Suppressor macrophage treated with lipopolysaccharide for 4 hours (primary cell): Measurements from ENCODE around the gene PC.

ENCODE experiments used
- DNase-seq: peaks from one replicate; pipeline ENCODE4 v3.0.0-alpha.2; 2020

PC gene

DNA sequence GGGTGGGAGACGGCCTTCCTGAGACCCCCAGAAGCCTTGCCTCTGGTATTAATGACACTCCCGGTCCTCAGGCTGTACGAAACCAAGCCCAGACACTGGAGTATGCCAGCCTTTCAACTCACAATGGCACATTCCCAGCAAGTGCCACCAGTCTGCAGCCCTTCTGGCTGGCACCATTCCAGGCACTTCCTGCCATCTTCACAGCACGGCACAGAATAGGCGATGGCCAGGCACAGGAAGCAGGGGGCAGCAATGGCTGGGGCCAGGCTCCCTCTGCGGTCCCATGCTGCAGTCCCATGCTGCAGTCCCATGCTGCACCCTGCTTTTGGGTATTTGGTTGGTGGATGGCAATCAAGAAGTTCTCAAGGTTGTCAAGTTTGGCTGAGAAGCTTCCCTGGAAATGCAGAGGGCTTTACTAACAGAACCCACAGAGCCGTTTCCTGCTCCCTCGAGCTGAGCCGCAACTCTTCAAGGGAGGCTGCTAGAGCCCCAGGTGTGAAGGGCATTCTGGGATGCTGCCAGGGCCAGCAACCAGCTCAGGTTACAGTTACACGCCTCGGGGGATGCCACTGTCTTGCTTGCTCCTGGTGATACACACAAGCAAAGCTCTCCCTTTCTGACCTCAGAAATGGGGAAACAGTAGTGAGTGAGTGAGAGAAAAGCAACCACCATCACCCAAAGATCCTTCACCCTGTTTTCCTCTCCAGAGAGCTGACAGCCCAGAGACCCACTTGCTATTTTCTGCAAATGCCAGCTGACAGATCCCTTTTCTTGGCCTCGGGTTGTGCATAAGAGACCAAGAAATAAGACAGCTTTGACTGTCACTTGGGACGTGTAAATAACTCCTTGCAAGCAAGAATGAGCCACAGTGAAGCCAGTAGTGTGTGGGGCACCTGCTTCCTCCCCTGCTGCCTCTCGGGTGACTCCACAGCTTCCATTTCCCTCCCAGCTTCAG is 77.4 kb downstream of the PC start:
- no peak for DNase-seq

DNA sequence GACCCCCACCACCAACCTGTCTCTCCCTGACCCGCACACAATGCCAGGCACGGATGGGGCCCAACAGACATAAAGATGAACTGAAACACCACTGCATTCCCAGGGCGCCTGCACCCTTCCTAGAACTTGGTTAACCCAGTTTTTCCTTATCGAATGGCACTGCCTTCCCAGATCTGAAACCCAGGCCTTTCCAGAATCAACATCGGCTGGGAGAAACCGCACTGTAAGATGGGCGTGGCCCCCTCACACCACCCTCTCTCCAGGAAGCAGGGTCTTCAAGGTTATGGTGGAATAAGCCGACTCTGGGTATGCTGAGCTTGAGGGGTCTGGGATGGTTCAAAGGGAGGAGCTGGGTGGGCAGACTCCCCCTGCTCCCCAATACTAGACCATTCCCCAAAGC is 78.2 kb downstream of the PC start:
- DNase-seq = no peak

DNA sequence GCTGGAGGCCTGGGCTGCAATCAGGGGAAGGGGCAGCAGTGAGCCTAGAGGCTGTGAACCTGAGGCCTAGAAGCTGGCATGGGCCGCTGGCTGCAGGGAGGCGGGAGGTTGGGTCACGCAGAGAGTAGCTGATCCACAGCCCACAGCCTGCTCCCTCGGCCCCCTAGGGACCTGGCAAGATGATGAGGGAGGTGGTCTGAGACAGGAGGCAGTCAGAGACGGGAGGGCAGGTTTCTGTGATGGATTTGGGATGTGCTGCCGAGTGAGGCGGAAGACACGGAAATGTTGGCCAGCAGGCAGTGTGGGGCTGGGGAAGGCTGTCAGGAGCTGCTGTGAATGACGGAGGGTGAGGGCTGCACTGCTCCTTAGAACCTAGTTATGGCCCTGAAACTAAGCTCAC is 78.6 kb downstream of the PC start:
- no peak for DNase-seq

GRCh38 chr11:66879000-66879399 is 79.2 kb downstream of the PC start:
- no peak for DNase-seq

DNA sequence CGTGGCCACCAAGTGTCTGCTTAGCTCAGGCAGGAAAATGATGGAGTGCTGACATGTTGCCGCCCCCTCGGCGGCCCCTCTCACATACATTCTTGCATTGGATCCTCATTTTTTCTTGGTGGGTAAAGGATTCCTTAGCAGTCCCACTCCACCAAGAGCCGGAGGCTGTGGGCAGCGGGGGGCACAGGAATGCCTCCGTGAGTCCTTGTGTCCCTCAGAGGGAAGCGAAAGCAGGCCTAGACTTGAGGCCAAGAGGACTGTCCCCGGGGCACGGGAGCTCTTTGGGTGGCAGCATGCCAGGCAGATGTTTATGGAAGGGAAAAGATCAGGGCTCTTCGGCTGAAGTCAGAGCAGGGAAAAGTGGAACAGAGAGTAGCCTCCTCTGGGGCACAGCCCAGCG is 79.7 kb downstream of the PC start:
- no peak for DNase-seq

- DNase-seq = no peak
Observed at GRCh38 chr11:66877588-66878385, 80.4 kb downstream of the PC start.

GRCh38 chr11:66875378-66875777 is 82.8 kb downstream of the PC start:
- no peak for DNase-seq

DNA sequence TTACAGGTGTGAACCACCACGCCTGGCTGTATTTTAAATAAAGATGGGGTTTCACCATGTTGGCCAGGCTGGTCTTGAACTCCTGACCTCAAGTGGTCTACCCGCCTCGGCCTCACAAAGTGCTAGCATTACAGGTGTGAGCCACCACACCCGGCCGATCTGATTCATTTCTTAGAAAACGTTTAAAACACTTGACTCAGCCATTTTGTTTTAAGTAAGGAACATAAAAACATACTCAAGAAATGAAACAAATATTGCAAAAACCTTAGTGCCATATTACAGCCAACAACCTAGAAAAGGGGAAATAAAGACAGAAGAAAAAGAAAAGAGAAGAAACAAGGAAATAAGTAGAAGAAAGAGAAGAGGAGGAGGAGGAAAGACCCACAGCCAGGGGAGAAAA is 84.0 kb downstream of the PC start:
- no peak for DNase-seq

GRCh38 chr11:66871521-66871901 is 86.7 kb downstream of the PC start:
- DNase-seq = no peak

GRCh38 chr11:66870616-66871520 is 87.3 kb downstream of the PC start:
- no peak for DNase-seq

DNA sequence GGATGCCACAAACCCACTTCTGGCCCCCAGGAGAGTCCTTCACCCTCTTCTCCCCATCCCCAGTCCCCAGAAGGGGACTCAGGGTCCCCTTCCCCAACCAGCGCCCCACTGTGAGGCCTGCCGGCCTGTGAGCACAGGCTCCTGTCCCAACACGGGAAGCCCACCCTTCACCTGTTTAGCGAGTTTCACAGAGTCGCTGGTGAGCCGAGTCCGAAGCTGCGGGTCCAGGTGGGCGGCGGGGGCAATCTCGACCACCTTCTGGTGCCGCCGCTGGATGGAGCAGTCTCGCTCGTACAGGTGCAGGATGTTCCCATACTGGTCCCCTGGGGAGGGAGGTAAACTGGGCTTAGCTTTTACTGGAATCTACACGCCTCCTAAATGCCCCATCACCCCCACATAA is 88.1 kb downstream of the PC start:
- DNase-seq = no peak

GRCh38 chr11:66869567-66869870 is 88.7 kb downstream of the PC start:
- no peak for DNase-seq

GRCh38 chr11:66868726-66869566 is 89.2 kb downstream of the PC start:
- DNase-seq = peak; percentile 27

GRCh38 chr11:66868082-66868725 is 90.0 kb downstream of the PC start:
- no peak for DNase-seq

GRCh38 chr11:66867425-66868040 is 90.7 kb downstream of the PC start:
- DNase-seq = no peak

- DNase-seq = no peak
Observed at GRCh38 chr11:66866511-66866986, 91.6 kb downstream of the PC start.

GRCh38 chr11:66866007-66866406 is 92.2 kb downstream of the PC start:
- no peak for DNase-seq

DNA sequence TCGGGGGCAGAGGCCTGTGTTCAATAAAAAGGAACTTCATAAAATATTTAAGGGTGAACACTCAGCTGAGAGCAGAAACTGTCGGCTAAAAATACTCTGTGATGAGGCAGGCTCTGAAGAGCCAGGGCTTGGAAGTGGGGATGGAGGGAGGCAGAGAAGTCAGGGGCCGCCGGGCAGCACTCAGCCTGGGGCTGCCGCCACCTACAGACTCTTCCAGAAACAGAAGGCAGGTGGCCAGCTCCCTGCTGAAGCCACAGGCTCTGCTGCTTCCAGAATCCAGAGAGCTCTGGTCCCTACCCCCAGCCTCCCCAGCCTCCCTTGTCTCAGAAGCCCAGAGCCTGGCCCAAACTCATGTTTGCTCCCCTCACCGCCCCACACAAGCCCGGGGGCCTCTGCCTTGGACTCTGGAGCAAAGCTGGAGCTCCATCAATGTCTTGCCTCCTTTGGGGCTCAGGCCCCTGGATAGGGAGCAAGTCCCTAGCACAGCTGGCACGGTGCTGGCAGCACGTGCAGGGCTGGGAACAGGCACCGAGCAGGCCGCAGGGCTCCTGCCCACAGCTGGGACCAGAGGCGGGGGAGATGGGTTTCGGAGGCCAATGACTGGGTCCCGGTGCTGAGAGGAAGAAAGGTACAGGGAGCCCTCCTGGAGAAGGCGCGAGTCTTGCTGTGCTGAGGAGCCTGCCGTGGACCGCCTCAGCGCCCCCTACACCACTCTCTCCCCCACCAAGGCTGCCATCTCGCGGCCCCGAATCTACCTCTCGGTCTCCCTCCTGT is 93.1 kb downstream of the PC start:
- DNase-seq = no peak

DNA sequence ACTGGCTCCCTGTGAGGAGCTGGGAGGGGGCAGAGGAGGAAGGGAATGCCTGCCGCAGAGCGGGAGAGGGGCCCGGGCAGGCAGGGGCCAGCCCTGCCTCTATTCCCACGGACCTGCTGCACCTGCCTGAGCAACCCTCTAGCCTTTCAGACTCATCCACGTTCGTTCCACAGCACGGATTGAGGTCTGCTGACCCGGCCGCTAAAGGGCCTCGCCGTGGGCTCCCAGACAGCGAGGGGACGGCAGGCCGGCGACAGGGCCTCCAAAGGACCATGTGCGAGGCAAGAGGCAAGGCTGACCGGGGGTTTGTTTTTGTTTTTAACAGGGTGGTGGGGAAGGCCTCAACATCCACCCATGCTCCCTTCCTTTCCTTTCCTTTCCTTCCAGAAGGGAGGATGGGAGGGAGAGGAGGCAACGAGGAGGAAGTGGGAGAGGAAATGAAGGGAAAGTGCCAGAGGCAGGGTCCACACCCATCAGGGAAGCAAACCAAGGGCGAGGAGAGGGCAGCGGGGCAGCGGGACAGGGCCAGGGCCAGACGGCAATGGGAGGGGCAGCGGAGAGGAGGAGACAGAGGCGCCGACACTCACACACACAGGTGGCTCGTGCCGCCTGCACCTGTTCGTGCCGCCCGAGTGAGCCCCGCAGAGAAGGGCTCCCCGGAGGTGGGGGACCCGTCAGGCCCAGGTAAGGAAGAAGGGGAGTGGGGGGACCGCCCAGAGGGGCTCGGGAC is 93.8 kb downstream of the PC start:
- no peak for DNase-seq
